NCI-H2196 (cell line): ENCODE measurements around the gene RPL38.
A peak's percentile ranks its signal among the peaks of the same experiment; 100 is the strongest.

ENCODE experiments used
- DNase-seq: peaks from one replicate; lab custom pipeline; 2025; ENCODE audit not compliant: unreplicated experiment; lab: John Stamatoyannopoulos, UW

RPL38 gene

DNA sequence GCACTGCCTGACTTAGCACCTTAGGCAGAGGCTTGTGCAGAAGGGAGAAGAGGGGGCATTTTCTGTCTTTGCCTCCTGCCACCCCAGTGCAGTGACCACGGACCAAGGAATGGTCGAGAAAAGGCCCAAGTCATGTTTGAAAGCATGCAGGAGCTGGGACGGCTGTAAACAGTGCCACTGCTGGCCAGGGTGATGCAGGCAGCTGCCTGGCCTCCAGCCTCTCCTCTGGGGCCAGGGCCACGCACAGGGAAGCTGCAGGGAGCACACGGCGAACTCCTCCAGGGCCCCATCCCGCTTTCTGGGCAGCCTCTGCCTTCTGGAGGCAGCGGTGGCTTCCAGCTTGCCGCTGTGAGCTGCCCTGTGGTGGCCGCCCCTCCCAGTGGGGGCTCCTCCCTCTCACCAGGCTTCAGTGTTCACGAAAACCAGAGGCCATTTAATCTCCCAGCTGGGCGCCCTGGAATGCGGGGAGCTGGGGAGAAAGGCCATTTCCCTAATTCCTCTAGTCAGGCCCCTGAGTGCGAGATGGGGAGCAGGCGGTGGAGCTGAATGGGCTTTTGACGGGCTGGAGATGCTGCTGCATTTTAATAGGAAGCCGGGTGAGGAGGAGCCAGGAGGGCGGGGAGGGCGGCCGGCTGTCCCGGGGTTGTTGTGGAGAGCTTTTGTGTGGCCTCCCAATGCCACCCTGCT lies 41.8 kb downstream of the RPL38 start:
- no peak for DNase-seq

DNA sequence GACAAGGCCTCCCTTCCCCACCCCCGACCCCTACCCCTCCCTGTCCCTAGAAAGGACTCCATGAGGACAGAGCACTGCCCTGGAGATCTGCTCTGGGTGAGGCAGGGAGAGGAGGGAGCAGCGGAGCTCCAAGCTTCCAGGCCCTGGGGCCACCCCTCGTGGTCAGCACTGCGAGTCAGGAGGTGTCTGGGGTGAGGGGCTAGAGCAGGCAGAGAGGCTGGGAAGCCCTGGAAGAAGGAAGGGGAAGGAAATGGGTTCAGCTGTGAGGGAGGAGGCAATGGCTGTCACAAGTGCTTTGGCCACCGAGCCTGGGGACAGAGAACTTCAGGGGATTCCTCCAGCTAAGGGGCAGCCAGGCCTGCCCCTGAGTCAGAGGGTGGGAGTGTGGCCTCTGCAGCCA lies 42.4 kb downstream of the RPL38 start:
- no peak for DNase-seq

DNA sequence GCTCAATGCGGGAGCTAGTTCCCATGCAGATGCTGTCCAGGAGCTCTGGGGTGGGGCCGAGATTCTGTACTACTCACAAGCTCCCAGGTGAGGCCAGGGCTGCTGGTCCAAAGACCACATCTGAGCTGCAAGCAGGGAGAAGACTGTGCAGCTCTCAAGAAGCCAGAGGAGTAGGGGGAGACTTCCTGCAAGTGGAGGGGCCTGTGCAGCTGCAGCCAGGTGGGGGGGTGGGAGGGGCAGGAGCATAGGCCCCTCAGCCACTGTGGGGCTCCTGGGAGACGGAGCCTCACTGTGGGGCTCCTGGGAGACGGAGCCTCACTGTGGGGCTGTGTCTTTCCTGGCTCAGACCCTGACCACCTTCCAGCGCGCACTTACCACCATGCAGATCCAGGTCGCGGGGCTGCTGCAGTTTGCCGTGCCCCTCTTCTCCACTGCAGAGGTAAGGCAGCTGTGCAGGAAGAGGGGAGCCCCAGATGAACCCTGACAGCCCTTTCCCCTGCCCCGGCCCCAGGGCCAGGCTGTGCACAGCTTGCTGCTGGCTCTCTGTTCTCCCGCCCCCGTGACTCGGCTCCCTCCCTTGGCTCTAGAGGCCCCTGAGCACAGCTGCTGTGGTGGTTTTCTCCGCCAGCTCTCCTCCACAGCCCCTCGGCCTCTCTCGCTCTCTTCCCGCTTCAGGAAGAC lies 46.3 kb downstream of the RPL38 start:
- DNase-seq: no peak

DNA sequence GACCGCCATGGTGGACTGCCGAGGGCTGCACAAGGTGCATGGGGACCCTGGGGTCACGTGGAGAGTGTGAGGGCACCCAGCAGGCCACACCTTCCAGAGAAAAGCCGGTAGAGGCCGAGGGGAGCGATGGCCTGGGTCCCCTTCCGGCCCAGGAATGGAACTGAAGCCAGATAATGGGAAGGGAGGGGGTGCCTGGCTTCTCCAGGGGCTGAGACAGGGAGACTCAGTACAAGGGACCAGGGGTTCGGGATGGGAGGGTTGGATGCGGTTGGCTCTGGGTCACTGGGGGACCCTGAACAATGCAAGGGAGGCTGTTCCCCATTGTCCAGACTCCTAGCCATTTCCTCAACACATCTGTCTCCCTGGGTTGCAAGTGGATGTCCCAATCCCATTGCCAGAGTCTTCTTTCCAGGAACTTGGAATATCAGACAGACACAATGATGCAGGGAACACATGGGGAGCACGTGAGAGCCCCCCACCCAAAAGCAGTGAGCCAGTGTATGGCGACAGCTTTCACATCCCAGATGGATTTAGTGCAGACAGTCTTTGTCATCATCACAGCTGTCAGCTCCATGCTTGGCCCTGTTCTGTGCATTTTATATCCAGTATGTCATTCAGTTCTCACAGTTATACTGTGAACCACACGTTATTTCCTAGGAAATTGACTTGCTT lies 47.0 kb downstream of the RPL38 start:
- DNase-seq: no peak

DNA sequence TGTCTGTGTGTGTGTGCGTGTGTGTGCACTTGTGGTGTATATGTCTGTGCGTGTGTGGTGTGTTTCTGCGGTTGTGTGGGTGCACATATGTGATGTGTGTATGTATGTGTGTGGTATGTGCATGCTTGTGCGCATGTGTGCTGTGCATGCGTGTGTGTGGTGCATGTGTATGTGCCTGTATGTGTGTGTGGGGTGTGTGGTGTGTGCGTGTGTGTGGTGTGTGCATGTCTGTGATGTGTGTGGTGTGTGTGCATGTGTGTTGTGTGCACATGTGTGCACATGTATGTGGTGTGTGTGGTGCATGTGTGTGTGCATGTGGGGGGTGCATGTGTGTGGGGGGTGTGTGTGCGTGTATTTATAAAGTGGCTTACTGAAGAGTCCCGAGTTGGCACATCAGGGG lies 47.6 kb downstream of the RPL38 start:
- no peak for DNase-seq

DNA sequence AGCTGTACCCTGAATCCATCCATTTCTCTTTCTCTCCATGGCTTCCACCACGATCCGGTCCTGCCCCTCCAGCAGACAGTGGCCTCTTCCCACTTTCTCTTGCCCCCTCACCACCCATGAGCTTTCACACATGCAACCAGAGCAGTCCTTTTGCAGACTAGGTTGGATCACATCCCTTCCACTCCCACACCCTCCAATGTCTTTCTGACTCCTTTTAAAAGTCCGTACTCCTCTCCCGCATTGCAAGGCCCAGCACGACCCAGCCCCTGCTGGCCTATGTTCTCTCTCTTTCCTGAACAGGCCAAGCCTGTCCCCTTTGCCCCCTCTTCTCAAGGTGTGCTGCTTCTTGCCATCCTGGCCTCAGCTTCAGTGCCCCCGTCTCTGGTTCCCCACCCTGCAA lies 48.1 kb downstream of the RPL38 start:
- DNase-seq: no peak

DNA sequence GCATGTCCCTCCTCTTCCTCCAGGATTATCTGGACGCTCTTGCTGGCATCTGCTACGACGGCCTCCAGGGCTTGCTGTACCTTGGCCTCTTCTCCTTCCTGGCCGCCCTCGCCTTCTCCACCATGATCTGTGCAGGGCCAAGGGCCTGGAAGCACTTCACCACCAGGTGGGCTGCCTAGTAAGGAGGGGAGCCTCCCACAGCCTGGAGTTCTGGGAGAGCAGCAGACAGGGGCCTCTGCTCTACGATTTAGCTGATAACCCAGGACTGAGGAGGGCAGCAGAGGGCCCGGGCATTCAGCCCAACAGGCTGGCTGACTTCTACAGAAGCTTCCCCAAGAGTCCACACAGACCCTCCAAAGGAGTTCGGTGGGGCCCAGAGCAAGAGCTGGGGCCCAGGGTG lies 48.7 kb downstream of the RPL38 start:
- no peak for DNase-seq

DNA sequence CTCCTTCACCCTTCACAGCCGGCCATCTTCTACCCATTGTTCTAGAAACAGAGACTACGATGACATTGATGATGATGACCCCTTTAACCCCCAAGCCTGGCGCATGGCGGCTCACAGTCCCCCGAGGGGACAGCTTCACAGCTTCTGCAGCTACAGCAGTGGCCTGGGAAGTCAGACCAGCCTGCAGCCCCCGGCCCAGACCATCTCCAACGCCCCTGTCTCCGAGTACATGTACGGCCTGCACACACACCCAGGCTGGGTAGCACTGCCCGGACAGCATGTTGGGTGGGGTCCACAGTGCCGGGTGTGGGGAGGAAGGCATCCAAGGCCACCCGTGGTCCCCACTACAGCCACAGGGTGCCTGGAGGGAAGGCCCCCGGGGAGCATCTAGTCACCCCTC lies 49.6 kb downstream of the RPL38 start:
- no peak for DNase-seq

DNA sequence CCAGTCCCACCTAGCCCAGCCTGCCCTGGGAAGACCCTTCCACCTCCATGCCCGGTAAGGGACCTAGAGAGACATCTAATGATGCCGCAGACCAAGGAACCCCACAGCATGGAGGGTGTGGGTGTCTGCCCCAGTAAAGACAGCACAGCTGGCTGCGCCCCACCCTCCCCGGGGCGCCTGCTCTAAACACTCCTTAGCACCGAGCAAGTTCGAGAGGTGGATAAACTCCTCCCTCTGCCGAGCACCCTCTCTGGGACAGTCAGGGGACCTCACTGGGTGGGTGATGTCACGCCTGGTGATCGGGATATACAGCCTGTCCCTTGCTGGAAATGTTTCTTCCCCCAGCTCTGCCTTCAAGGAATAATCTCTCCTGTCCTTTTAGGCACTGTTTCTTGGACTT lies 53.8 kb downstream of the RPL38 start:
- DNase-seq: no peak

DNA sequence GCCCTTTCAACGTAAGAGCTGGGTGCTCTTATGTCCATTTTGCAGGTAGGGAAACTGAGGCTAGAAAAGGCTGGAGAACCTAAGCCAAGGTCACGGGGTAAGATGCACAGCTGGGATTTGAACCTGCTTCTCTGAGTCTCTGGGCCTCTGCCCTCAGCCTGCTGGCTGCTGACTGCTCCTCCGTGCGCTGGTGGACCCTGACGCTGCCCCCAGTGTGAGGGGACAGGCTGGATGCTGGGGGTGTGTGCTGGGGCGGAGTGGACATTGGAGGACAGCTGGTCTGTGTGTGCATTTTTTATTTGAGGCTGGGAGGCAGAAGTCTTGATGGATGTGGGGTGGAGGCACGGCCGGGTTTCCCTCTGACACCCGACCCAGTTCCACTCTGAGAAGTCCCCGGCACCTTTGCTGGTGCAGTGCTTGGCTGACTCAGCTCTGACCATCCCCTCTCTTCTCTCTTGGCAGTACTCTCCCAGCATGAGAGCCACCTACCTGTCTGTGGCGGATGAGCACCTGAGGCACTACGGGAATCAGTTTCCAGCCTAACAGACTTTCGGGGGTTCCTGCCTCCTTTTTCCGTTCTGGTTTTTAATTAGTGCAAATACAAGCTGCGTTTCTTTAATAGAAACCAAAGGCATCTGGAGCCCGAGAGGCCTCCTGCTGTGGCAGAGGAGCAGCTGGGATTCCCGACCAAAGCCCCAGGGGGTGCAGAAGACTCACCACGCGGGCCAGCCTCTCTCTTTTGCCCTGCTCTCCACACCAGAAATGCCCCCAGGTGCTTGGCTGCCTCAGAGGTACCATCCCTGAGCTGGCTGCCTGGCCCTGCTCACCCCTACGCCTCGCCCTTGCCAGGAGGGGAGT lies 56.4 kb downstream of the RPL38 start:
- peak; percentile 37 for DNase-seq
